Cardiac fibroblast (primary cell): ENCODE measurements around the gene ZNF629.

ENCODE experiments used
- DNase-seq, 2 donors: peaks; one replicate each; pipeline versions ENCODE4 v3.0.0 to v3.0.0-alpha.2; 2010; ENCODE audit warnings: low read depth in 2 of 2
- H3K4me3 ChIP-seq, 2 donors: replicated peaks in 1 of 2; 1 replicate in 1 of 2; 2 replicates in 1 of 2; pipeline ENCODE4 v1.5.1; 2011; ENCODE audit warnings: low read depth in 2 of 2, low read length in 2 of 2, mild to moderate bottlenecking in 2 of 2, moderate library complexity in 1 of 2
- CTCF ChIP-seq: IDR thresholded peaks from one replicate; pipeline ENCODE4 v1.5.1; 2011; ENCODE audit warnings: low read depth, mild to moderate bottlenecking, low read length, inconsistent platforms

The ZNF629 gene

DNA sequence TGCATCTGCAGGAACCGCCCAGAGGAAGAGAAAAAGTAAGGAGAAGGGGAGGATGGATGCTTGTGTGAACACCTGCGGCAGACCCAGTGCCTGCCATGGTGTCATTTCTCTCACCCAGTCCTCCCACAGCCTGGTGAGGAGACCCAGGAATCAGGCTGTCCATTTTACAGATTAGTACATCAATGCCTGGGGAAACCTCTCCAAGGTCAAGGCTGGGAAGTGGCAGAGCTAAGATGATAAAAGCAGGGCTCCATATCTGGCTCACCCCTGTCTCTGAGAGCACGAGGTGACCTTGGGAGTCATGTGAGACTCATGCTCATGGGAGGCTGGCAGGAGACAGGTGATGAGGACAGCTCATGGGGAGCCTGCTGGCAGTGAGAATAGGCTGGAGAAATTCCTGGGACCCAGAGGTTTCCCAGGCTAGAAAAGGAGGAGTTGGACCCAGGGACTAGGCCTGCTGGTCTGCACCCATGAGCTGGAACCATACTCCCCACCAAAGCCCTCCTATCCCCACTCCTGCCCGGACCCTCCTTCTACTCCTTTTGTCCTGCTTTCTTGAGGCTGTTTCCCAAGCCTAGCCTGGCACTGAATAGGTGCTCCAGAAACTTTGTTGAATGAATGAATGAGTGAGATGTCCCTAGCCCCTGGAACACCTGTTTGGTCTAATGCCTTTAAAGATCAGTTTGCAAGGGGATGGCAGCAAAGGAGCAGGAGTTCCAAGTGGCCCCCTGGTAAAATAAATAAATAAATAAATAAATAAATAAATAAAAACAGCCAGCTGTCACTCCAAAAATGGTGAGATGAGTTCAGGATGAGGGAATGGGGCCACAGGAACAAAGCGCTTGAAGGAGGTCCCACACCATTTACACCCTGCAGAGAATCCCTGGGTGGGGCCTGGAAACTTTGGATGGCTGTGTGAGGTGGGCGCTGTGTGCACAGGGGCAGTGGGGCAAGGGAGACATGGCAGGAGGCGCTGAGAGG, 1.6 kb downstream of the ZNF629 start:
- no peak for DNase-seq
- H3K4me3 ChIP-seq = peak overlapping the region; percentile 75 to 95
- TF ChIP-seq CTCF = no peak

GRCh38 chr16:30784215-30784614, 2.8 kb downstream of the ZNF629 start:
- DNase-seq = no peak
- TF ChIP-seq CTCF = no peak

GRCh38 chr16:30783280-30784109, 3.5 kb downstream of the ZNF629 start:
- DNase-seq = no peak
- TF ChIP-seq CTCF = no peak
- no peak overlapping the region for H3K4me3 ChIP-seq

More at GRCh38 chr16:30784215-30784614, 2.8 kb downstream of the ZNF629 start:
- no peak overlapping the region for H3K4me3 ChIP-seq

- no peak overlapping the region for H3K4me3 ChIP-seq
- no peak for DNase-seq
- TF ChIP-seq CTCF = no peak
Measured at GRCh38 chr16:30782486-30783279, 4.3 kb downstream of the ZNF629 start.

DNA sequence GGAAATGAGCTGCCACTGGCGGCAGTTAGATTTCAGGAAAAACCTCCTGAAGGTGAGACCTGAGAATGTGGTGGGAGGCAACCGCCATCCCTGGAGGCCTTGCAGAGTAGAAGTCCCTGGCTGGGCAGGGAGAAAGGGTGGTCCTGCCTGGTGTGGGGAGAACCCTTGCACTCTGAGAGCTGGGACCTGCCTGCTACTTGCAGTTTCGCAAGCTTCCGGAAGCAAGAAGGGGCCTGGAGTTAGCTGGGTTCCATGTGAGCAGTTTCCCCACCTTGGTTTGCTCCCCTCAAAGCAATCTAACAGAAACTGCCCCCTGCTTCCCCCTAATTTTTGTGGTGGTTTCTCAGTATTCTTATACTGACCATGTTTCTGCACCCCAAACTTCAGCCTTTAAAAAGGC, 6.5 kb downstream of the ZNF629 start:
- no peak for TF ChIP-seq CTCF
- DNase-seq = no peak
- H3K4me3 ChIP-seq = no peak overlapping the region

GRCh38 chr16:30780021-30780420, 7.0 kb downstream of the ZNF629 start:
- TF ChIP-seq CTCF = no peak
- DNase-seq = no peak
- H3K4me3 ChIP-seq = no peak overlapping the region
